ENCODE results near the gene PRRT3.

Gene PRRT3

DNA sequence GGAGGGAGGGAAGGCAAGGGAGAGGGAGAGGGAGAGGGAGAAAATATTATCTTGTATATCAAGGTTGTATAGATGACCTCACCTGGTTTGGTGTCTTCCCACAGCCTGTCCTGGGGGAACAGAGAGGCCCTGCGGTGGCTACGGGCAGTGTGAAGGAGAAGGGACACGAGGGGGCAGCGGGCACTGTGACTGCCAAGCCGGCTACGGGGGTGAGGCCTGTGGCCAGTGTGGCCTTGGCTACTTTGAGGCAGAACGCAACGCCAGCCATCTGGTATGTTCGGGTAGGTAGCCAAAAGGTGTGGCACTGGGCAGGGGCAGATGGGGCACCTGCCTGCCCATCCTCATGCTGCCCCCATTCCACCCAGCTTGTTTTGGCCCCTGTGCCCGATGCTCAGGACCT, 11.5 kb downstream of the PRRT3 start:
- TF ChIP-seq GATA2 (IDR thresholded peaks at IDR 0.05; ENCODE audit: low read depth, low read length): no peak
- no peak for TF ChIP-seq GATA3 (IDR thresholded peaks at IDR 0.05; ENCODE audit: low read depth, low read length)

DNA sequence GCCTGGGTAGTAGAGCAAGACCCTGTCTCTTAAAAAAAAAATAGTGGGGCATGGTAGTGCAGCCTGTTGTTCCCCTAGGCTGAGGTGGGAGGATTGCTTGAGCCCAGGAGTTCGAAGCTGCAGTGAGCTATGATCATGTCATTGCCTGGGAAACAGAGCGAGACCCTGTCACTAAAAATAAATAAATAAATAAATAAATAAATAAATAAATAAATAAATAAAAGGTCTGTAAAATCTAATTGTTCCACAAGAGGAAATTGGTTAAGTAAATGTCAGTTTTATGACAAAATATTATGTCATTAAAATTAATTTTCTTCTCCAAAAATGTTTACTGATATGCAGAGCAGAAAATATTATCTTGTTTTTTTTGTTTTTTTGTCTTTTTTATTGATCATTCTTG, 13.2 kb downstream of the PRRT3 start:
- no peak for TF ChIP-seq GATA2 (IDR thresholded peaks at IDR 0.05; ENCODE audit: low read depth, low read length)
- TF ChIP-seq GATA3 (IDR thresholded peaks at IDR 0.05; ENCODE audit: low read depth, low read length): no peak

DNA sequence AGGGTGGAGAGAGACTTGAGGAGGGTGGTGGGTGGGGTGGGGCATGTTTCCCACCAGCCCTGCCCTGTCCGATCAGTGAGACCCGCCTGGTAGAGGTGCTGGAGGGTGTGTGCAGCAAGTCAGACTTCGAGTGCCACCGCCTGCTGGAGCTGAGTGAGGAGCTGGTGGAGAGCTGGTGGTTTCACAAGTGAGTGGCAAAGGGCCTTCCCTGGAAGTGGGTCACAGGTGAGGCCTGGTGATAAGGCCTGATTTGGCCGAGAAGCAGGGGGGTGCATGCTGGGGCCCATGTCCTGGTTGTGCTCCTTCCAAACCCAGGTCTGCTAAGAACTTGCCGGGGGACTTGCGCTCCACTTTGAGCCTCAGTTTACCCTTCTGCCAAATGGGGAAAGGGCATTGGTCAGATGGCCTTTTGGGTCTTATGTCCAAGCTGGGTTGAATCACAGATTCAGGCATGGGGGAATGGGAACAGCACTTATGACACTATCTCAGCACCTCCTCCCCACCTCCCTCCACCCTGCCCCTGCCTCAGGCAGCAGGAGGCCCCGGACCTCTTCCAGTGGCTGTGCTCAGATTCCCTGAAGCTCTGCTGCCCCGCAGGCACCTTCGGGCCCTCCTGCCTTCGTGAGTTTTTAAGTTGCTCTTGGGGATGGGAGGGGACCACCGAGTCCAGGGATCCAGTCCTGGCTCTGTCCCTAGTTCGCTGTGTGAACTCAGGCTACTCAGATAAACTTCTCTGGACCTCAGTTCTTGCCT, 14.5 kb downstream of the PRRT3 start:
- TF ChIP-seq GATA2 (IDR thresholded peaks at IDR 0.05; ENCODE audit: low read depth, low read length) (no peak), GATA3 (IDR thresholded peaks at IDR 0.05; ENCODE audit: low read depth, low read length) (no peak)

DNA sequence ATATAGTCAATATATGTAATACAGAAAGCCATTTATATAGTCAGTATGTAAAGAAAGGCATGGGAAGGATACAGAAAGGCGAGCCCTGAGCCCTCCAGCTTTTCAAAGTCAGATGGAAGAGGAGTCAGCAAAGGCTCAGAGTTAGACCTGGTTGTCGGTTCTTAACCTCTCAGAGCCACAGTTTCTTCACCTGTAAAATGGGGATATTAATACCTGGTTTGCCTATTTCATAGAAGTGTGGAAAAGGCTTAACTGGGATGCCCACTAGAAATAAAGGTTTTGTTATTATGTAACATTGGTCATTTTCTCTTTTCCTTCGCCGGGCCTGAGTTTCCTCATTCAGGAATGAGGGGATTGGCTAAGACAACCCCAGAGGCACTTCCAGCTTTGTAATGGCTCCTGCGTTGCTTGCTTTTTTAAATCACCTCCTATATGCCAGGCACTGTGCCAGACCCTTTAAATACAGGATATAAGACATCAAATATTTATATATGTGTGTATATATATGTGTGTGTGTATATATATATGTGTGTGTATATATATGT, 16.2 kb downstream of the PRRT3 start:
- TF ChIP-seq GATA3 (IDR thresholded peaks at IDR 0.05; ENCODE audit: low read depth, low read length) (no peak), GATA2 (IDR thresholded peaks at IDR 0.05; ENCODE audit: low read depth, low read length) (no peak)

DNA sequence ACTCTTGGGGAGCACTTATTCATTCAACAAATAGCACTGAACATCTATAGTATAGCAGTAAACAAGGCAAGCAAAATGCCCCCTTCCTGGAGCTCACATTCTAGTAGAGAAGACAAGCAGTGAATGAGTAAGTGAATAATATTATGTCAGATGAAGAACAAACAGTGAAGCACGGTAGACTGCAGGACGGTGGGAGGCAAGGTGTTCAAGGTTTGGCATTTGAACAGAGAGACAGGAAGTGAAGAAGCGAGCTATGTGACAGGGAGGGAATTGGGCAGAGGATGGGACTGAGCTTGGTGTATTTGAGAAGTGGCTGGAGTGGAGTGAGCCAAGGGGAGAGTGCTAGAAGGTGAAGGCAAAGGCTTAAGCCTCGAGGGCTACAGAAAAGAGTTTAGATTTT, 17.2 kb downstream of the PRRT3 start:
- no peak for TF ChIP-seq GATA3 (IDR thresholded peaks at IDR 0.05; ENCODE audit: low read depth, low read length)
- TF ChIP-seq GATA2 (IDR thresholded peaks at IDR 0.05; ENCODE audit: low read depth, low read length): no peak

DNA sequence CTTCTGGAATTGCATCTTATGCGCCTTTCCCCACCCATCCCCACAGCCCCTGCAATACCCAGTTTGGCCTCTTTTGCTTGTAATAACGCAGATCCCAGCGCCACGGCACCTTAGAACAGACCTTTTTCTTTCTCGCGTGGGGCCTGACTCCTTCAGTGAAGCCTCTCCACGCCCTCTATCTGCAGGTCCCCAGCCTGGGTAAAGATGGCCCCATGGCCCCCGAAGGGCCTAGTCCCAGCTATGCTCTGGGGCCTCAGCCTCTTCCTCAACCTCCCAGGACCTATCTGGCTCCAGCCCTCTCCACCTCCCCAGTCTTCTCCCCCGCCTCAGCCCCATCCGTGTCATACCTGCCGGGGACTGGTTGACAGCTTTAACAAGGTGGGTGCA, 18.0 kb downstream of the PRRT3 start:
- TF ChIP-seq GATA2 (IDR thresholded peaks at IDR 0.05; ENCODE audit: low read depth, low read length) (no peak), GATA3 (IDR thresholded peaks at IDR 0.05; ENCODE audit: low read depth, low read length) (no peak)

DNA sequence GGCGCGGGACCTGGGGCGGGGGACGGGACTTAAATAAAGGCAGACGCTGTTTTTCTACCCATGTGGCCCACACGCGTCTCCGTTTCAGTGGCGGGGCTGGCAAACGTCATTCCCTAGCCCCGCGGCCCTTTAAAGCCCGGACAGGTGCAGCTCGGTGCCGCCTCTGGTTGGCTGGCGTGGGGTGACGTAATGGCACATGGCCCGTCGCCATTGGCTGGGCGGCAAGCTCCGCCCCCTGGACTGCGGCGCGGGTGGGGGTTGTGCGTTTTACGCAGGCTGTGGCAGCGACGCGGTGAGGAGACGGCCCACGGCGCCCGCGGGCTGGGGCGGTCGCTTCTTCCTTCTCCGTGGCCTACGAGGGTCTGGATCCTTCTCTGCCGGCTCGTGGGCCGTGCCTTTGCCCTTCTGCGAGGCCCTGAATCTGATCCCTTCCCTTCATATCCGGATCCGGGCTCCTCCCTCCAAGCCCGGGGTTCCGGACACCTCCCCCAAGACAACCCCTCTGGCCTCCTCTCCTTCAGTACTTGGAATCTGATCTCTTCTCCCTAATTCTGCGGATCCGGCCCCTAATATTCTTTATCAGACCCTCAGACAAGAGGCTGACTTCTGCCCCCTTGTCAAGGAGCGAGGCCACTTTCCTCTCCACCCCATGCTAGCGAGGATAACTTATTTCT, 18.5 kb downstream of the PRRT3 start, which contains the start of gene CRELD1:
CRELD1 (plus strand) TSS at position 274 of the 674 bp plus-strand sequence. CDS start 605 bp downstream, outside the sequence.
- TF ChIP-seq GATA3 (IDR thresholded peaks at IDR 0.05; ENCODE audit: low read depth, low read length) (no peak), GATA2 (IDR thresholded peaks at IDR 0.05; ENCODE audit: low read depth, low read length) (no peak)

DNA sequence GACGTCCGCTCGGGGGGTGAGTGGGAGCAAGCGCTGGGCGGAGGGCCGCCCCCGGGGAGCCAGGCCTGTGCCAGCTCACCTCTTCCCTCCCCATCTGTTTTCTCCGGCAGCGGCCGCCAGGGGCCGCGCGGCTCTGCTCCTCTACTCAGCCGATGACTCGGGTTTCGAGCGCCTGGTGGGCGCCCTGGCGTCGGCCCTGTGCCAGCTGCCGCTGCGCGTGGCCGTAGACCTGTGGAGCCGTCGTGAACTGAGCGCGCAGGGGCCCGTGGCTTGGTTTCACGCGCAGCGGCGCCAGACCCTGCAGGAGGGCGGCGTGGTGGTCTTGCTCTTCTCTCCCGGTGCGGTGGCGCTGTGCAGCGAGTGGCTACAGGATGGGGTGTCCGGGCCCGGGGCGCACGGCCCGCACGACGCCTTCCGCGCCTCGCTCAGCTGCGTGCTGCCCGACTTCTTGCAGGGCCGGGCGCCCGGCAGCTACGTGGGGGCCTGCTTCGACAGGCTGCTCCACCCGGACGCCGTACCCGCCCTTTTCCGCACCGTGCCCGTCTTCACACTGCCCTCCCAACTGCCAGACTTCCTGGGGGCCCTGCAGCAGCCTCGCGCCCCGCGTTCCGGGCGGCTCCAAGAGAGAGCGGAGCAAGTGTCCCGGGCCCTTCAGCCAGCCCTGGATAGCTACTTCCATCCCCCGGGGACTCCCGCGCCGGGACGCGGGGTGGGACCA, 19.2 kb downstream of the PRRT3 start:
- TF ChIP-seq GATA2 (IDR thresholded peaks at IDR 0.05; ENCODE audit: low read depth, low read length) (no peak), GATA3 (IDR thresholded peaks at IDR 0.05; ENCODE audit: low read depth, low read length) (no peak)

DNA sequence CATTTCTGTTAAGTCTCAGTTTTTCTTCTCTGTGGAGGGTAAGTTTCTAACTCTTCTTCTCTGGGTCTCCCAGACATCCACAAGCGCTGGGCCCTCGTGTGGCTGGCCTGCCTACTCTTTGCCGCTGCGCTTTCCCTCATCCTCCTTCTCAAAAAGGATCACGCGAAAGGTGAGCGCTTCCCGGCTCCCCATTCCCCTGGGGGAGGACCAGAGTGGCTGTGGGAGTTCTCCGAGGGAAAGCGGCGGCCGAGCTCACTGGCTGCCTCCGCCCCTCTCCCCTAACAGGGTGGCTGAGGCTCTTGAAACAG, 19.7 kb downstream of the PRRT3 start:
- TF ChIP-seq GATA3 (IDR thresholded peaks at IDR 0.05; ENCODE audit: low read depth, low read length) (no peak), GATA2 (IDR thresholded peaks at IDR 0.05; ENCODE audit: low read depth, low read length) (no peak)

DNA sequence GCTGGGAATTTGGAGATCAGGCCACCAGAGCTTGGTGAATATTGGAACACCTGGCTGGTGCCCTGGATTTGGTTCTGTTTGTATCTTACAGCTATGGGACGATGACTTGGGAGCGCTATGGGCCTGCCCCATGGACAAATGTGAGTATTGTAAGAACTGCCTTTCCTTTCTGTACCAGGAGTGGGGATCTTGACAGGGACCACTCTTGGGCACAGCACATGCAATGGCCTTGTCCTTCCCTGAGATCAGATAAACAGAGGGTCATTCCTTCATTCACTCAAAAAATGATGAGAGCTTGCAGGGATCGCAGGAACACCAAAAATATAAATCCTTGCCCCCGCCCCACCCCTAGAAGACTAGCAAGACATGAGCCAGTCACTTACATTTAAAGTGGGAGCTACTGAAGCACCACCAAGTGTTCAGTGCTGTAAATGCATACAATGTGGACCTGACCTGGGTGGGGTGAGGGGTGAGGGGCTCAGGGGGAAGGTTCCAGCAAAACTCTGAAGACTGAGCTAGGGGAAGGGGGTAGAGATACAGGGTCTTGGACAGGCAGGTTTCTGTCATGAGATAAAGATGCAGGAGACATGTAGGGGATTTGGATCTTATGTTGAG, 21.3 kb downstream of the PRRT3 start:
- no peak for TF ChIP-seq GATA3 (IDR thresholded peaks at IDR 0.05; ENCODE audit: low read depth, low read length)
- no peak for TF ChIP-seq GATA2 (IDR thresholded peaks at IDR 0.05; ENCODE audit: low read depth, low read length)

DNA sequence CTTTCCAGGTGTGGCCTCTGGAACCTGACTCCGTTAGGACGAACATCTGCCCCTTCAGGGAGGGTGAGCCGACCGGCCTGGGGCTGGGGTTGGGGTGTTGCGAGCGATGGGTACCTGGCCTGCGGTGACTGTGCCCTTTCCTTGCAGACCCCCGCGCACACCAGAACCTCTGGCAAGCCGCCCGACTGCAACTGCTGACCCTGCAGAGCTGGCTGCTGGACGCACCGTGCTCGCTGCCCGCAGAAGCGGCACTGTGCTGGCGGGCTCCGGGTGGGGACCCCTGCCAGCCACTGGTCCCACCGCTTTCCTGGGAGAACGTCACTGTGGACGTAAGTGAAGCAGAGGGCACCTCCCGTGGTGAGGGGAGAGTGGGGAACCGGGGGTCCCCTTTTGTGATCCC, 24.1 kb downstream of the PRRT3 start:
- TF ChIP-seq GATA2 (IDR thresholded peaks at IDR 0.05; ENCODE audit: low read depth, low read length) (no peak), GATA3 (IDR thresholded peaks at IDR 0.05; ENCODE audit: low read depth, low read length) (no peak)

DNA sequence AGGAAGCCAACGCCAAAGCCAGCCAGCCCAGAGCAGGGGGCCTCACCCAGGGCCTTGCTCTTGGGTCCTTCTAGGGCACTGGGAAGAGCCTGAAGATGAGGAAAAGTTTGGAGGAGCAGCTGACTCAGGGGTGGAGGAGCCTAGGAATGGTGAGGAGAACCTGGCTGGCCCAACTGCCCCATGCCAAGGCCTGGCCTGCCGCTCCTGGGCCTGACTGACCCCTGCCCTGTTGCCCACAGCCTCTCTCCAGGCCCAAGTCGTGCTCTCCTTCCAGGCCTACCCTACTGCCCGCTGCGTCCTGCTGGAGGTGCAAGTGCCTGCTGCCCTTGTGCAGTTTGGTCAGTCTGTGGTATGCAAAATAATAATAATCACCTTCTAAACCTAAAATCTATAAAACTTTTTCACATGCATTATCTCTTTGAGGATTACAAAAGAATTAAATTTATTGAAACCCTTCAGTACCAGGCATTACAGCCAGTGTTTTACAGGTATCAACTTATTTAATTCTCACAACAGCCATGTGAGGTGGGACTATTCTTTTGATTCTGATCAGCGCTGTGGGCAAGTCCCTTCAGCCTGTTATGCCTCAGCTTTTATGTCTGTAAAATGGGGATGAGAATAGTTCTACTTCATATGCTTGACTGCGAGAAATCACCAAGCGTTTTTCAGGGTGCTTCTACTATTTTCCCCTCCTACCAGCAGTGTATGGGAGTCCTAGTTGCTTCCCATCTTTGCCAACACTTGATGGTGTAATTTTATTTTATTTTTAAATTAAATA, 33.8 kb downstream of the PRRT3 start:
- TF ChIP-seq GATA2 (IDR thresholded peaks at IDR 0.05; ENCODE audit: low read depth, low read length): no peak
- no peak for TF ChIP-seq GATA3 (IDR thresholded peaks at IDR 0.05; ENCODE audit: low read depth, low read length)

DNA sequence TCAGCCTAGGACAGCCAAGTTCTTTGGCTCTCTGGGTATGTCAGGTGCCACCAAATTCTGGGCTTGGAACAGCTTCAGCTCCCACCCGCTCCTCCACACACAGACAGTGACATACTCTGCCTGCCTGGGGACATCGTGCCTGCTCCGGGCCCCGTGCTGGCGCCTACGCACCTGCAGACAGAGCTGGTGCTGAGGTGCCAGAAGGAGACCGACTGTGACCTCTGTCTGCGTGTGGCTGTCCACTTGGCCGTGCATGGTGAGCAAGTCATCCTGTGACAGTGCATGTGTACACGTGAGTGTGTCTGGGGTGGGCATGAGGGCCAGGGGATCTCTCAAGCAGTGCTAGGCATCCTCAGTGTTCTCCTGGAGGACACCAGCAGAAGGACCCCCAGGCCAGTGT, 34.4 kb downstream of the PRRT3 start:
- TF ChIP-seq GATA2 (IDR thresholded peaks at IDR 0.05; ENCODE audit: low read depth, low read length) (no peak), GATA3 (IDR thresholded peaks at IDR 0.05; ENCODE audit: low read depth, low read length) (no peak)
